SW 1271 (cell line): Measurements from ENCODE around the gene PKP4.

Experiments used
- DNase-seq, 2 experiments: peaks; one replicate each; lab custom pipeline; 2025; lab: John Stamatoyannopoulos, UW

Gene PKP4

DNA sequence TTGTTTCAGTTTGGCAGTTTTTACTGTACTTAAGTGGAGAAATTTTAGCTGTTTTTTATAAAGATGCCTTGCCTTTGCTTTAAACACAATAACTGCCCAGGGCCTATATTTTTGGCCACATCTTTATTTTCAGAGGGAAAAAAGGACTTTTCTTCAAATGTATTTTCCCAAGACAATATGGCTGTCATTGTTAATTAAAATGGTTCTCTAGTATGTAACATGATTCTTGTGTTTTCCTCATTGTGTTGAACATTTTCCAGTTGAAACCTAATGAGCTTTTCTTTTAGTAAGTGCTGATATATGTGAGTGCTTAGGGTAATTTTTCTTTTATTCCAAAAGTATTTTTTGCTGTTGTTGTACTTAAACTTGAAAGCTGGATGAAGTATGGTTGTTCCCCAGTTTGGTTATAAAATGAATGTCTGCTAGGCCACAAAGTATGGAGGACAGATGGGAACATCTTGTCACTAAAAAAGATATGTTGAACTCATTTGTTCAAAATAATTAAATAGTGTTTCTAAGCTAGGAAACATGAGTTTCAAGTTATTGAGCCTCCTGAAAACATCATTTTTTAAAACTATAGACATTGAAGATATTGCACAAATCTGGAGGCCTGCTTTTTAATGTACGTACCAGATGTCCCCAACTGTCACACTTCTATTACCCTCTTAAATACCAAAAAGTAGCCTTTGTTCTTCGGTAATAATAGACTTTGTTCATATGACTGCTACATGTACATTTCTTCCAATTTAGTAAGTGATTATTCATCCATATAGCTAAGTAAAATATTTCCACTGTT, 190.9 kb downstream of the PKP4 start:
- DNase-seq = no peak

DNA sequence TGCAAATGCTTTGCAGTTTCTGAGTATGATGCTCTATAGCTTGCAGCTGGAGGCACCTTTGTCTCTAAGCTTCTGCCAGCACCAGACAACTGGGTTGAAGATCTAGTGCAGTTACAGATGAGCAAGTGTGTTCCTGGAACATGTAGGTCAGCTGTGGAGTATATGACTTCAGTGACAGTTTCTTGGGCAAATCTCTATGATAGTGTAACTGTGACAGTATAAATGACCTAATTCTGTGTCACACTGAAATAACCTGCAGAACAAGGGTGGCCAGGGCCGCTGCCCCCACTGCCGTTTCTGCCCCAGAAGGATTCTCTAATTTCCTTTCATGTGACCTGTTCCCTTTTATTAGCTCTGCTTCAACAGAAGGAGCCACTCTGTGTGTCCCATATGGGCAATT, 193.1 kb downstream of the PKP4 start:
- no peak for DNase-seq

DNA sequence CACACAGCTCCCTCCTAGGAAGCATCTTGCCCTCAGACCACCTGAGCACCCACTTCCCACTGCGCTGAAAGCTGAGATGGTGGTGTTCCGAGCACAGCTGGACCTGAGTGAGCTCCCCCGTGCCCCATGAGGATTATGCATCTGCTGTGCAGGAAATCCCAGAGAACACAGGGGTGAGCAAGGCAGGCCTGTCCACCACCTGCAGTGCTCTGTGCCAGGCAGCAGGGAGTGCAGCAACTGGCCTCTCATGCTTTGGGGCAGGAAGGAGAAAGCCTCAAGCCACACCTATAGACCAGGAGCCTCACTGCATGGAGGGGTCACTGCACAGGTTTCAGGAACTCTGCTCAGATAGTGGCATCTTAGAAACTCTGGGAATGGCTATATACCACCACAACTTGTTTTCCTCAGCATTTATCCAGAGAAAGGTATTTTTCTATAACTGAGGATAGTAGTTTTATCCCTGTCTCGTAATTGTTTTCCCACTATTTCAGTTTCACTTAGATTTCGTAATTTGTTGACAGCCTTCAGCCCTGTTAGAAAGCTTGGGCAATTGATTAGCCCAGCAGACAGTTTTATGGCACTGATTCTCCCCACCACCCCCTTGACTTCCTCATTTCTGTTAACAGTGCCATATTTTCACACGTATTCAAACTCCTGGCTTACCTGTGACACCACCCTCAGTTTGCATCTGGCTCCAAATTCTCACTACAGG, 194.1 kb downstream of the PKP4 start:
- no peak for DNase-seq

DNA sequence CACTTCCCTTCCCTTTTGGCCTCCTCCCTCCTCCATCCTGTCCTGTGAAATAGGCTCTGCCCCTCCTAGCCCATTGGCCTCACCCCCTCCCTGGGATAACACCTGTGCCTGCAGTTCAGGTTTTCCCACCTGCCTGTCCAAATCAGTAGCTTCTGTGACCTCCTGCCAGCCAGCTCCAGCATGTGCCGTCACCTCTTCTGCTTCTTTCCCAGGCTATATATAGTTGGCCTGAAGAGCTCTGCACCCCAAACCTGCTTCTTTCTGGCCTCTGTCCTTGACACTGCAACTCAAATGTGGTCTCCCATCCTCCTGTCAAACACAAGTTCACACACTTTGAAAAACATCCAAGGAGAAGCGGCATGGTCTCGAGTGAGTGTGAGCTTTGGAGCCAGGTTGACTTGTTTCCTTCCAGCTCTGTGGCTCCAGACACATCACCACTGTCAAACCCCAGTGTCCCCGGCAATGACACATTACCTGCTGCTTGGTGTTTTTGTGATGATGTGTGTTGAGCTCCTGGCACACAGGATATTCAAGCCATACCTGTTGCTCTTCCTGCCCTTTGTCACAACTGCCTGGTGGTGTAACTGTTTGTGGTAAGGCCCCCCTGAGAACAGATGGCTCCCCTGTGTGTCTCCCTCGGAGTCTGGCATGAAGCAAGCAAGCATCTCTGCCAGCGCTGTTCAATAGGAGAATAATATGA, 194.8 kb downstream of the PKP4 start:
- no peak for DNase-seq

GRCh38 chr2:158655628-158656027, 198.9 kb downstream of the PKP4 start:
- DNase-seq = no peak

DNA sequence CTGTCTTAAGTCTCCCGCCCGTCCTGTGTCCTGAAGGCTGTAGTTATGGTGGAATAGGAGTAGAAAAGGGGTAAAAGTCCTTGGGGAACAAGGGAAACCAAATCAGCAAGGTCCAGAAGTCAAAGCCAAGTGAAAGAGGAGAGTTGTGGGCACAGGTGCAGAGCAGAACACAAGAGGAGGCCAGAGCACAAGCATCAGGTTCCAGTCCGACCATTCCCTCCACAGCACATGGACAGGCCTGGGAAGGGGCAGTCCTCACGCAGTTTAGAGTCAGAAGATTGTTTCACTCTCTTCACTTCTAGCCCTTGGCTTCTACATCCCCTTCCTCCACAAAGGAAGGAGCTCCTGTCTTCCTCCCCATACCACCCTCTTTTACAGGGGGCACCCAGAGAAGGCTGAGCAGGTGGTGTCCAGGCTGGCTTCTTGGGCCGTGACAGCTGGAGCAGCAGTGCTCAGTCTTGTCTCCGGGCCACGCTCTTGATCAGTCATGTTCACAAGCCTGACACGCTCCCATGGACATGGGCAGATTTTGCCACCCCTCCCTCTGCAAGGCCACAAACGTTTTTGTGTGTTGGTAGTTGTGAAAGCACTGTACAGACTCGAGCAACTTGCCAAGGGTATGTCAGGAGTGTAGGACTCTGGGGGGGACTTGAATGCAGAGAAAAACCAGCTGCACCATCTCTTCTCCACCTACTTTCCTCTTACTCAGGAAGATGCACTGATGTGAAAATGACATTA, 199.9 kb downstream of the PKP4 start:
- DNase-seq = no peak

GRCh38 chr2:158658396-158658795, 201.6 kb downstream of the PKP4 start:
- DNase-seq = no peak

GRCh38 chr2:158659483-158659882, 202.7 kb downstream of the PKP4 start:
- DNase-seq = no peak

DNA sequence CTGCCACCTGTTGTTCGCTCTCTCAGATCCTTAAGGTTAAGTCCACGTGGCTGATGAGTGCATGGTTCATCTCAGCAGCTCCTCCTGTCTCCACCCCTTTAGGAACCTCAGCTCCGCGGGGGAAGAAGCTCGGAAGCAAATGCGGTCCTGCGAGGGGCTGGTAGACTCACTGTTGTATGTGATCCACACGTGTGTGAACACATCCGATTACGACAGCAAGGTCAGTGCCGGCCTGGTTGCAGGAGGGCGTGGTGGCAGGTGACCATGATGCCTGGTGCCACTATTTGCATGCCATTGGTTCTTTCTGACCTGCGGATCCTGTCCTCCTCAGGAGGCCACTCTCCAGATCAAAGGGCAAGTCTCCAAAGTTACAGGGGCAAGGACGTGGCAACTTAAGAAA, 204.5 kb downstream of the PKP4 start:
- no peak for DNase-seq

DNA sequence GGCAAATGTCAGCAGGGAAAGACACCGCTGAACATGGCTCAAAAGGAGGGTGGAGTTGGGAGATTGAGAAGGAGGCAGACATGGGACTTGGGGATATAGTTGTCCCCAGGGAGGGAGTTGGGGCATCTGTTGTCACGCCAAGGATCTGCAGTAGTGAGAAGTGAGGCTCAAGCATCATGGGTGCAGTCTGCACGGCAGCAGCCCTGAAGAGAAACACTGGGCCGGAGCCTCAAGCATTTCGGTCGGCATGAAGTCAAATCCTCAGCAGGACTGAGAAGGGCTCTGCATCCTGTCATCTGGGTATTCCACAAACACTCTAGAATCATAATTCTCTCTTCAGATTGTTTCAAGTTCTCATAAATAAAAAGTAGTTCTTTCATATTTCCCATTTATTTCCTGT, 205.7 kb downstream of the PKP4 start:
- DNase-seq = no peak

GRCh38 chr2:158663796-158664195, 207.0 kb downstream of the PKP4 start:
- no peak for DNase-seq

DNA sequence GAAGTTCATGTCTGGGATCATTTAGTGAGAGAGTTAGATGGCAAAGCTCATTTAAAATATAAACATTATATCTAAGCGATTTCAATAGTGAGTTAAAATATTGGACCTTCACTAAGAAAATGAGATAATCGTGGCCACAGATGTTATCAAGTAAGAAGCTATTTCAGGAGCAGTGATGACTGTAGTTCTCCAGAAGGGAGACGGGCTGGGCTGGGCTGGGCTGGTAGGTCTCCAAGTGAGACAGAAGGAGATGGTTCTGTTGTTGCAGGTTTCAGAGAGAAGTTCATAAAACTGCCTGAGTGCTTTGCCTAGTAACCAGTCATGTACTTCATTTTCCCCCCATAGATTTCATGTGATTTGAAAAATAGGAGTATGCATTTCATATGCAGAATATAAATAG, 208.2 kb downstream of the PKP4 start:
- DNase-seq = no peak

DNA sequence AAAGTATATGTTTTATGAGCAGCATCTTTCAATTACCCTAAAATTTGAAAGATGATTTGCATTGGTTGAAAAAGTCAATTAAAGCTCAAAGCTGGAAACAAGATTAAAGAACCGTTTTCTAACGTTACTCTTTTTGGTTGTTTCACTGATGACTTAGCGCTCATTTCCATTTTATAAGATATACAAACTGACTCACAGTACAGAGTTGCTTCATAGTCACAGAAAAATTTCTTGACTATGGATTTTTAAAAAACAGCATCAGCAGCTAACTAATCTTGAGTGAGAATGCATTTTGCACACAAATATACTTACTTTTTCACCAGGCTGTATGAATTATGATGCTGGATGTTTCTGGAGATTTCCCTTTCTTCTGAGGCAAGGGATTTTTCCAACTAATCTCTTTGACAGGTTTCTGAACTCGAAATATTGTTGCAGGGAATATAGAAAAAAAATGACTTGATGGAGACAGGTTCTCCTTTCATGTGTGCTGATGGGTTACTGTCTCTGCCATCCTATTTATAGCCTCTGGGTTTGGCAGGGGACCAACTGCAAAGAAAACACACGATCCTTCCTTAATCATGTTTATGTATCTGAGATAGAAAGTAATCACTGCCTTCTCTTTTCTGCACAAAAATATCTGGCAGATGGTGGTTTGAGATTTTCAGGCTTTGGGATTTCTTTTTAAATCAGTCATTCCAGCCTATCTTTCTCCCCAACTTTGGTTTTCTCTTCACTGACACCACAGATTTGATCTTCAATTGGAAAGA, 209.0 kb downstream of the PKP4 start:
- no peak for DNase-seq

- DNase-seq = no peak
Observed at GRCh38 chr2:158666969-158667368, 210.2 kb downstream of the PKP4 start.

GRCh38 chr2:158667586-158667985, 210.8 kb downstream of the PKP4 start:
- DNase-seq = no peak

DNA sequence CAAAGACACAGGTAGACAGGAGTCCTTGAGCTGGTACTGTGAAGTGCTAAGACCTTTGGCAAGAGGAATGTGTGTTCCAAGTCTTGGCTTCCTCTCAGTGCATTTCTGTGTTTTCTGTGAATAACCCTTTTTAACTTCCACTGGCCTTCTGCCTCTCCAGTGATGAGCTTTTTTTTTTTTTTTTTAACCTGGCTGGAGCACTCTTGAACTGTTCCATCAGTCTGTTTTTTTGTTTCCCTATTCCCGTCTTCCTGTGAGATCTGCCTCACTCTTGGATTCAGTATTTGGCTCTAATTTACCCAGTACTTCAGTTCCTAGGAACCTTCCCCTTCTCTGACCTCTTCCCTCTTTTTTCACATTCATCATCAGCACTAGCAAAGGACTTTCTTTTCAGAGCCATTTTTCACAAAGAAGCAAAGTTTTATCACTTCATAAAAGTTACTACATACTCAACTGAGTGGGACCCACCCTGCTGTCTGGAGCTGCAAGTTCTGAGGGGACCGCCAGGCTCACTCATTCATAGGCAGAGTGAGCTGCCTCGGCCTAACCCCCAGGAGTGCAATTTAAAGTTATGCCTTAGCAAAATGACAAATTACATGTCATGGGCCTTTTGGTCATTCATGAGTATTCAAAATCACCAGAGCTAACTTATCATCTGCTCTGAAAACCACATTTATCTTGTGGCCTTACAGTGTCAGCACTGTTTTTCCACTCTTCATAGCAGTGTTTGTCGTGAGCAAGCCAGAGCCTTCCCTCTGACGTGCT, 211.4 kb downstream of the PKP4 start:
- DNase-seq = no peak

GRCh38 chr2:158670292-158670691, 213.5 kb downstream of the PKP4 start:
- no peak for DNase-seq

GRCh38 chr2:158671360-158672245, 214.9 kb downstream of the PKP4 start:
- DNase-seq = no peak

GRCh38 chr2:158676295-158676694, 219.5 kb downstream of the PKP4 start:
- no peak for DNase-seq

DNA sequence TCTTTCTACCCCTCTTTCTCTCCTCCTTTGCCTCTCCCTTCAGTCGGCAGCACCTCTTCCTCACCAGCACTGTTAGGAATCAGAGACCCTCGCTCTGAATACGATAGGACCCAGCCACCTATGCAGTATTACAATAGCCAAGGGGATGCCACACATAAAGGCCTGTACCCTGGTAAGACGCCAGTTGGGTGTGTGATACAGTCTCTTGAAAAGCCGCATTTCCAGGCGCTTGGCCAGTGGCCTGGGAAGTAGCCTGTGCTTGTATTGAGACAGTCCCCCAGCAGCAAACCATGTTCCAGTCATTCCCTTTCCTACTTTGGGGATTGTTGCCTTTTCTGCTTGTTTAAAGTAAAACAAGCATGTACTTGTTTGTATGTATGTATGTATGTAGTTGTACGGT, 219.9 kb downstream of the PKP4 start:
- no peak for DNase-seq
